ENCODE measurements around the gene DPP10. TPM values are rescaled to one million over a fixed set of nuclear protein-coding genes. Genes with fewer than 3 reads are reported as not detected.

The DPP10 gene
- total and polyA plus RNA-seq, 9 donors: 0.12 to 5.9 (median 0.64) TPM; not detected in 3

DNA sequence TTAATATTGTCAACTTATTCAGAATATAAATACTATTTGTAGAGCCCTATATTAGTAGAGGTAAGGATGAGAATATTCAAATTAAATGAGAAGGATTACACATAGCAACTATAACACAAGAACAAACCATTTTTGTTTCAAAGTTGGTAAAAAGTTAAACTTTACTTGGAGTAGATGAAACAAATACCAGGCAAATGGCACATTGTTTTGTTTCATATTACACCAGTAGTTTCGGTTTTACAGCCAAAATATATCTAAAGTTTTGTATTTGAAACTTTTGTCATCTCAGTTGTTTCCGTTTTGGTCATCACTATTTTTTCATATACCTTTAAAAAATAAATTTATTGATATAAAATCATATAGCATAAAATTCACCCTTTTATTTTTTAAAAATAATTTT lies 1039.4 kb downstream of the DPP10 start:
- H3K9me3 ChIP-seq: no peaks in the 10 kb centered on the region
- TF ChIP-seq, protein P1, sequence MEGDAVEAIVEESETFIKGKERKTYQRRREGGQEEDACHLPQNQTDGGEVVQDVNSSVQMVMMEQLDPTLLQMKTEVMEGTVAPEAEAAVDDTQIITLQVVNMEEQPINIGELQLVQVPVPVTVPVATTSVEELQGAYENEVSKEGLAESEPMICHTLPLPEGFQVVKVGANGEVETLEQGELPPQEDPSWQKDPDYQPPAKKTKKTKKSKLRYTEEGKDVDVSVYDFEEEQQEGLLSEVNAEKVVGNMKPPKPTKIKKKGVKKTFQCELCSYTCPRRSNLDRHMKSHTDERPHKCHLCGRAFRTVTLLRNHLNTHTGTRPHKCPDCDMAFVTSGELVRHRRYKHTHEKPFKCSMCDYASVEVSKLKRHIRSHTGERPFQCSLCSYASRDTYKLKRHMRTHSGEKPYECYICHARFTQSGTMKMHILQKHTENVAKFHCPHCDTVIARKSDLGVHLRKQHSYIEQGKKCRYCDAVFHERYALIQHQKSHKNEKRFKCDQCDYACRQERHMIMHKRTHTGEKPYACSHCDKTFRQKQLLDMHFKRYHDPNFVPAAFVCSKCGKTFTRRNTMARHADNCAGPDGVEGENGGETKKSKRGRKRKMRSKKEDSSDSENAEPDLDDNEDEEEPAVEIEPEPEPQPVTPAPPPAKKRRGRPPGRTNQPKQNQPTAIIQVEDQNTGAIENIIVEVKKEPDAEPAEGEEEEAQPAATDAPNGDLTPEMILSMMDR (IDR thresholded peaks at IDR 0.05): no peak
- no peak for TF ChIP-seq EP300 (IDR thresholded peaks at IDR 0.05)
- no peak for TF ChIP-seq POLR2A (IDR thresholded peaks at IDR 0.05)
- H3K27ac ChIP-seq: no peak overlapping the region
- H3K27me3 ChIP-seq: no peaks in the 10 kb centered on the region
- intact Hi-C loops (cut with DNase I): no loop called here
- H3K4me1 ChIP-seq (ENCODE audit: insufficient read depth): no peaks in the 10 kb centered on the region
- no peaks in the 10 kb centered on the region for H3K36me3 ChIP-seq
- 68 to 80% (median 78%) methylated on average over 2 of the region's 2 CpGs for WGBS, 3 donors
- no peak for DNase-seq
- H3K4me3 ChIP-seq: no peak overlapping the region

GRCh38 chr2:115483666-115484065 lies 1041.2 kb downstream of the DPP10 start:
- Histone ChIP-seq H3K27me3 (no peaks in the 10 kb centered on the region), H3K9me3 (no peaks in the 10 kb centered on the region), H3K4me1 (ENCODE audit: insufficient read depth) (no peaks in the 10 kb centered on the region), H3K36me3 (no peaks in the 10 kb centered on the region), H3K4me3 (no peak overlapping the region), H3K27ac (no peak overlapping the region)
- 27 to 33% (median 32%) methylated on average over 4 of the region's 4 CpGs for WGBS, 3 donors
- intact Hi-C loops (cut with DNase I): no loop called here
- DNase-seq: no peak
- TF ChIP-seq POLR2A (IDR thresholded peaks at IDR 0.05): no peak
- TF ChIP-seq, protein P1 (IDR thresholded peaks at IDR 0.05): no peak

DNA sequence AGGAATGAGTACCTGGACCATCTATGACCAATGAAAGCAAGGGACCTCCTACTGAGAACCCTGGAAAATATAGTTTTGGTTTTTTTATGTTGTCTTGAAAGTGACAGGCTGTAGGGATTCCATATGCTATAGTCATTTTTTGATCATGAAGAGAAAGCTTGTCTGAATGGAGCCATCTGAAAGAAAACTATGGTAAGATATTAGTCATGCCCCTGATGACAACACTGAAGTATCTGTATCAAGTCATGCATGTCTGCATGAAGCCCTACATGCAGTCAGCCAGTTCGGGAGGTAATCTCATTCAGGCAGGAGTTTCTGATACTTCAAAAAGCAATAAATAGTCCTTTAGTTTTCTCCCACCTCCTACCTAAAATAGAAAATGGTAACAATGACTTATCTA lies 1042.0 kb downstream of the DPP10 start:
- no peaks in the 10 kb centered on the region for H3K9me3 ChIP-seq
- DNase-seq: no peak
- H3K4me1 ChIP-seq (ENCODE audit: insufficient read depth): no peaks in the 10 kb centered on the region
- no peaks in the 10 kb centered on the region for H3K36me3 ChIP-seq
- H3K27me3 ChIP-seq: no peaks in the 10 kb centered on the region
- no peak for TF ChIP-seq POLR2A (IDR thresholded peaks at IDR 0.05)
- TF ChIP-seq, protein P1 (IDR thresholded peaks at IDR 0.05): no peak
- no peak for TF ChIP-seq EP300 (IDR thresholded peaks at IDR 0.05)
- H3K27ac ChIP-seq: no peak overlapping the region
- 45 to 58% (median 45%) methylated on average over 1 of the region's 1 CpG for WGBS, 3 donors
- no peak overlapping the region for H3K4me3 ChIP-seq
- intact Hi-C loops (cut with DNase I): no loop called here

- DNase-seq: no peak
- Histone ChIP-seq H3K4me1 (ENCODE audit: insufficient read depth) (no peaks in the 10 kb centered on the region), H3K27me3 (no peaks in the 10 kb centered on the region), H3K27ac (no peak overlapping the region), H3K9me3 (no peaks in the 10 kb centered on the region), H3K4me3 (no peak overlapping the region), H3K36me3 (no peaks in the 10 kb centered on the region)
- TF ChIP-seq POLR2A (IDR thresholded peaks at IDR 0.05): no peak
- TF ChIP-seq, protein P1 (IDR thresholded peaks at IDR 0.05): no peak
- 56 to 79% (median 71%) methylated on average over 4 of the region's 4 CpGs for WGBS, 3 donors
- intact Hi-C loops (cut with DNase I): no loop called here
Observed at GRCh38 chr2:115484983-115485382, 1042.5 kb downstream of the DPP10 start.
